Astrocyte (in vitro differentiated cells and primary cell): ENCODE measurements around the gene TVP23A.

Experiments used
- EZH2 ChIP-seq: IDR thresholded peaks from 2 replicates; pipeline ENCODE4 v1.6.1; 2012; ENCODE audit warnings: mild to moderate bottlenecking, low read length, inconsistent platforms; ENCODE audit not compliant: insufficient read depth
- TF ChIP-seq, protein P1 (sequence below): IDR thresholded peaks from 2 replicates; pipeline ENCODE4 v1.5.1; 2011; ENCODE audit warnings: low read depth, mild to moderate bottlenecking, inconsistent platforms, low read length, moderate library complexity; ENCODE audit not compliant: insufficient read depth

DNA sequence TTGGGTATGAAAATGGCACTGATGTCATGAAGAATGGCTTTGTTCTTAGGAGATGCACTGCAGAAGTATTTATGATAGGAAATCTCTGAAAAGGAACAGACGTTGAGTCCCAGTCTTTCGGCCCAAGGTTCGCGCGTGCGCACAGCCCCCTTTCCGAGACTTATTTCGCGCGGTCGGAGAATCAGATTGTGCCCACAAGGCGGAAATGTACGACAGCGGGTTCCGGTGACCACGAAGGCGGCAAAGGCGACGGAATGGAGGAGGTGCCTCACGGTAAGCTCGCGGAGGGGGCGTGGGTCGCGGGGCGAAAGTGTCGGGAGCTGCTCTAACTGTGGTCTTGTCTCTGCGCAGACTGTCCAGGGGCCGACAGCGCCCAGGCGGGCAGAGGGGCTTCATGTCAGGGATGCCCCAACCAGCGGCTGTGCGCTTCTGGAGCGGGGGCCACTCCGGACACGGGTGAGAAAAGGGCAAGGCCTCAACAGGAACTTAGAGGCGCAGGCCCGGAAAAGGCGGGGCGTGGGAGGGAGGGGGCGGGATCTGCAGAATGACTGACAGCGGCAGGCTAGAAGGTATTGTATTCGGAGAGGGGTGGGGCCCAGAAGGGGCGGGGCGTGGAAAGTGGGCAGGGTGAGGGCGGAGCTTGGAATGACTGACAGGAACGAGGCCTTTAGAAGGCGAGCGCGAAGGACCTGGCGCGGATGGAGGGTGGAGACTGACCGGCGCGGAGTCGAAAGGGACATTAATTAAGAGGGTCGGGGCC lies 74.8 kb downstream of the TVP23A start, which contains the start of gene NUBP1:
- TF ChIP-seq, protein P1, sequence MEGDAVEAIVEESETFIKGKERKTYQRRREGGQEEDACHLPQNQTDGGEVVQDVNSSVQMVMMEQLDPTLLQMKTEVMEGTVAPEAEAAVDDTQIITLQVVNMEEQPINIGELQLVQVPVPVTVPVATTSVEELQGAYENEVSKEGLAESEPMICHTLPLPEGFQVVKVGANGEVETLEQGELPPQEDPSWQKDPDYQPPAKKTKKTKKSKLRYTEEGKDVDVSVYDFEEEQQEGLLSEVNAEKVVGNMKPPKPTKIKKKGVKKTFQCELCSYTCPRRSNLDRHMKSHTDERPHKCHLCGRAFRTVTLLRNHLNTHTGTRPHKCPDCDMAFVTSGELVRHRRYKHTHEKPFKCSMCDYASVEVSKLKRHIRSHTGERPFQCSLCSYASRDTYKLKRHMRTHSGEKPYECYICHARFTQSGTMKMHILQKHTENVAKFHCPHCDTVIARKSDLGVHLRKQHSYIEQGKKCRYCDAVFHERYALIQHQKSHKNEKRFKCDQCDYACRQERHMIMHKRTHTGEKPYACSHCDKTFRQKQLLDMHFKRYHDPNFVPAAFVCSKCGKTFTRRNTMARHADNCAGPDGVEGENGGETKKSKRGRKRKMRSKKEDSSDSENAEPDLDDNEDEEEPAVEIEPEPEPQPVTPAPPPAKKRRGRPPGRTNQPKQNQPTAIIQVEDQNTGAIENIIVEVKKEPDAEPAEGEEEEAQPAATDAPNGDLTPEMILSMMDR = no peak
- no peak for TF ChIP-seq EZH2
